Neural crest cell (in vitro differentiated cells): ENCODE measurements around the gene ATP8B1. TPM values are rescaled to one million over a fixed set of nuclear protein-coding genes. Genes with fewer than 3 reads are reported as not detected.
A peak's percentile ranks its signal among the peaks of the same experiment; 100 is the strongest.
"Not testable (repeated sequence)": the region's sequence is repeated elsewhere in the genome, so short reads cannot be mapped to it uniquely, and the experiment has no call there.

ENCODE experiments used
- DNase-seq: peaks from one replicate; pipeline ENCODE4 v3.0.0; 2021; ENCODE audit warnings: low read depth, mixed read lengths, low spot score
- H3K27ac Mint-ChIP-seq: one replicate; pipeline ENCODE4 v1.8.0; 2021; ENCODE audit warnings: mild to moderate bottlenecking, mixed read lengths; ENCODE audit not compliant: unreplicated experiment
- H3K27me3 Mint-ChIP-seq: 2 replicates; pipeline ENCODE4 v1.8.0; 2021; ENCODE audit warnings: low read depth, mild to moderate bottlenecking, mixed read lengths
- H3K36me3 Mint-ChIP-seq: 2 replicates; pipeline ENCODE4 v1.8.0; 2021; ENCODE audit warnings: low read depth, mild to moderate bottlenecking, mixed read lengths
- H3K4me1 Mint-ChIP-seq: 2 replicates; pipeline ENCODE4 v1.8.0; 2021; ENCODE audit warnings: mixed read lengths
- H3K4me3 Mint-ChIP-seq: one replicate; pipeline ENCODE4 v1.8.0; 2021; ENCODE audit warnings: mild to moderate bottlenecking, mixed read lengths
- H3K9me3 Mint-ChIP-seq: 2 replicates; pipeline ENCODE4 v1.8.0; 2021; ENCODE audit warnings: mixed read lengths
- total RNA-seq: library from RNA; stranded (reverse); gene quantifications from 2 replicates; pipeline ENCODE4 v1.2.1, GENCODE V29; 2021
- TF ChIP-seq, protein P1 (sequence below): fragments of 200-600 bp; sonication (generic); conservative IDR thresholded peaks from 2 replicates; pipeline ENCODE4 v1.5.0; 2021; ENCODE audit warnings: antibody characterized with exemption, mild to moderate bottlenecking

The ATP8B1 gene
- total RNA-seq, 1 donor from 2014 or later: 0.05 TPM

DNA sequence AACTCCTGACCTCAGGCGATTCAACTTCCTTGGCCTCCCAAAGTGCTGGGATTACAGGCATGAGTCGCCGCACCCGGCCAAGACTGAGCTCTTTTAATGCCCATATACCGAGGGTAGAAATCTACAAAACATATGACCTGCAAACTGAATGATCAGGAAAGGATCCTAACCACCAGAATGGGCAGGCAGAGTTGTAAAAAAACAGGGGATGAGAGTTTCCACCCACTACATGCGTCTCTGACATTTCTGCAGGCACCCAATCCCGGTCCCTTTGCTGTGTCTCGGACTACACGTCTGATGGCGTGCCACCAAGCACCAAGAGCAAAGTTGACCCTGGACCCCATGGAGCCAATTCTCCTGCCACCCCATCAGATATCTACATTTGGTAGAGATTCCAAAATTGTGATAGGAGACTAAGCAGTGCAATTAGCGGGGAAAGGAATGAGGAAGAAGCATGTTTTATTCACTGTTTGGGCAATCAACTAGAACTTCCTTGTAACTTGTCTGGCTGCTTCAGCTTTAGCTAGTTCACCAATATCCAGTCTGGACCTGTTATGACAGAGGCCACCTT lies 74.1 kb downstream of the ATP8B1 start:
- Mint-ChIP-seq H3K36me3 (peaks cover 9% of the 10 kb centered on the region), H3K27ac (no peak overlapping the region), H3K4me3 (no peak overlapping the region), H3K27me3 (no peaks in the 10 kb centered on the region), H3K9me3 (peaks cover 10% of the 10 kb centered on the region), H3K4me1 (peaks cover 9% of the 10 kb centered on the region)
- TF ChIP-seq, protein P1, sequence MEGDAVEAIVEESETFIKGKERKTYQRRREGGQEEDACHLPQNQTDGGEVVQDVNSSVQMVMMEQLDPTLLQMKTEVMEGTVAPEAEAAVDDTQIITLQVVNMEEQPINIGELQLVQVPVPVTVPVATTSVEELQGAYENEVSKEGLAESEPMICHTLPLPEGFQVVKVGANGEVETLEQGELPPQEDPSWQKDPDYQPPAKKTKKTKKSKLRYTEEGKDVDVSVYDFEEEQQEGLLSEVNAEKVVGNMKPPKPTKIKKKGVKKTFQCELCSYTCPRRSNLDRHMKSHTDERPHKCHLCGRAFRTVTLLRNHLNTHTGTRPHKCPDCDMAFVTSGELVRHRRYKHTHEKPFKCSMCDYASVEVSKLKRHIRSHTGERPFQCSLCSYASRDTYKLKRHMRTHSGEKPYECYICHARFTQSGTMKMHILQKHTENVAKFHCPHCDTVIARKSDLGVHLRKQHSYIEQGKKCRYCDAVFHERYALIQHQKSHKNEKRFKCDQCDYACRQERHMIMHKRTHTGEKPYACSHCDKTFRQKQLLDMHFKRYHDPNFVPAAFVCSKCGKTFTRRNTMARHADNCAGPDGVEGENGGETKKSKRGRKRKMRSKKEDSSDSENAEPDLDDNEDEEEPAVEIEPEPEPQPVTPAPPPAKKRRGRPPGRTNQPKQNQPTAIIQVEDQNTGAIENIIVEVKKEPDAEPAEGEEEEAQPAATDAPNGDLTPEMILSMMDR: no peak
- no peak for DNase-seq

DNA sequence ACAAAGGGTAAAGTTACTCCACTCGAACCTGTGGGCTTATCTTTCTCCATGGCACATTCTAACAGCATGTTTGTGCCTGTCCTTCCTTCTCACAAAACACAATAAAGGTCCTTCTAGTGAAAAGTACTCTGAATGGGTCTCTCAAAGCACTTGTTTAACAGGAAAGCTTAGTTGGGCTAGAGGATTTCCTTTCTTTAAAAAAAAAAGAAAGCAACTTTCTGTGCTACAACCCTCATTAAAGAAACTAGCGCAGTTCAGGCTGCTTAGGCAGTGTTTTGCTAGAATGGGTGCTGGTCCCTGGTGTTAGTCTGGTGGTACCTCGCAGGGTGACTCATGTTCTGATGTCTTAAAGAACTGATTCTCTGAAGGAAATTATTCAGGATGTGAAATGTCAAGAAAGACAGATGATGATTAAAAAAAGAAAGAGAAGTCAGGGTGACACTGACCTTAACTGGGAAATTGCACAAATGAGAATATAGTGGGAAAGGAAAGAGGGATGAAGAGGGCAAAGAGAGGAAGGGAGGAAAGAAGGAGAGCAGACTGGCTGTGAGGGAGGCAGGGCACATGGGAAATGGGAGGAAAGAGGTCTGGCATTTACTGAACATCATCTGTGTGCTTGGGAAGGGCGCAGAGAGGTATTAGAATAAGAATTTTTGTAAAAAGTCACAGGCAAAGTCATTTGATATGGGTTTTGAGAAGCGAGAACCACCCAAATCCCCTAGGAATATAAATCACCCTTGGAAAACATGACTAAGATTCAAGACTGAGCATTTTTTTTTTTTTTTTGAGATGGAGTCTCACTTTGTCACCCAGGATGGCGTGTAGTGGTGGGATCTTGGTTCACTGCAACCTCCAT lies 74.9 kb downstream of the ATP8B1 start:
- TF ChIP-seq, protein P1: no peak
- H3K36me3 Mint-ChIP-seq: peaks cover 9% of the 10 kb centered on the region
- H3K9me3 Mint-ChIP-seq: peaks cover 10% of the 10 kb centered on the region
- DNase-seq: no peak
- H3K4me1 Mint-ChIP-seq: peaks cover 9% of the 10 kb centered on the region
- peak overlapping the region; percentile 64 for H3K27ac Mint-ChIP-seq
- H3K4me3 Mint-ChIP-seq: no peak overlapping the region
- no peaks in the 10 kb centered on the region for H3K27me3 Mint-ChIP-seq

- H3K4me1 Mint-ChIP-seq, H3K27ac Mint-ChIP-seq, H3K27me3 Mint-ChIP-seq, DNase-seq, H3K4me3 Mint-ChIP-seq: not testable (repeated sequence)
- Mint-ChIP-seq H3K9me3 (peaks cover 13% of the 10 kb centered on the region), H3K36me3 (peaks cover 16% of the 10 kb centered on the region)
Measured at GRCh38 chr18:57719211-57719935, 83.7 kb downstream of the ATP8B1 start.

DNA sequence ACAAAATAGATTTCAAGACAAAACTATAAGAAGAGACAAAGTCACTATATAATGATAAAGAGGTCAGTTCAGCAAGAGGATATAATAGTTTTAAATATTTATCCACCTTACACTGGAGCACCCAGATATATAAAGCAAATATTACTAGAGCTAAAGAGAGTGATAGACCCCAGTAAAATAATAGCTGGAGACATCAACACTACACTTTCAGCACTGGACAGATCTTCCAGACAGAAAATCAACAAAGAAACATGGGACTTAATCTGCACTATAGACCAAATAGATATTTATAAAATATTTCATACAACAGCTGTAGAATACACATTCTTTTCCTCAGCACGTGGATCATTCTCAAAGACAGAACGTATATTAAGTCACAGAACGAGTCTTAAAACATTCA lies 86.6 kb downstream of the ATP8B1 start:
- Mint-ChIP-seq H3K36me3 (peaks cover 16% of the 10 kb centered on the region), H3K9me3 (peaks cover 13% of the 10 kb centered on the region), H3K4me1 (peaks cover 13% of the 10 kb centered on the region), H3K27ac (no peak overlapping the region), H3K4me3 (no peak overlapping the region), H3K27me3 (no peaks in the 10 kb centered on the region)
- DNase-seq: no peak
- TF ChIP-seq, protein P1: no peak

DNA sequence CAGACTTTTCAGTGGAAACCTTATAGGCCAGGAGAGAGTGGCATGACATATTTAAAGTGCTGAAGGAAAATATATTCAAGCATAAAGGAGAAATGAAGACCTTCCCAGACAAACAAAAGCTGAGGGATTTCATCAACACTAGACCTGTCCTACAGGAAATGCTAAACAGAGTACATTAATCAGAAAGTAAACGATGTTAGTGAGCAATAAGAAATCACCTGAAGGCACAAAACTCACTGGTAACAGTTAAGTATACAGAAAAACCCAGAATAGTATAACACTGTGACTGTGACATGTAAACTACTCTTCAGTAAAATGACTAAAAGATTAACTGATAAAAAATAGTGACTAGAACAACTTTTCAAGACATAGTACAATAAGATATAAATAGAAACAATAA lies 87.4 kb downstream of the ATP8B1 start:
- H3K36me3 Mint-ChIP-seq: peaks cover 16% of the 10 kb centered on the region
- H3K27me3 Mint-ChIP-seq: no peaks in the 10 kb centered on the region
- H3K4me1 Mint-ChIP-seq: peaks cover 19% of the 10 kb centered on the region
- TF ChIP-seq, protein P1: no peak
- H3K4me3 Mint-ChIP-seq: no peak overlapping the region
- peaks cover 13% of the 10 kb centered on the region for H3K9me3 Mint-ChIP-seq
- no peak for DNase-seq
- H3K27ac Mint-ChIP-seq: no peak overlapping the region
